ENCODE data around the gene SACS. TPM values are rescaled to one million over a fixed set of nuclear protein-coding genes. Genes with fewer than 3 reads are reported as not detected.

SACS gene
- total RNA-seq, 2 experiments from 2014 or later: 17.7 to 20.8 TPM

GRCh38 chr13:23381866-23382265 lies 51.6 kb downstream of the SACS start:
- Mint-ChIP-seq H3K4me1 (peaks cover 60% of the 10 kb centered on the region), H3K36me3 (ENCODE audit: low read depth) (peaks cover 4% of the 10 kb centered on the region), H3K27me3 (peaks cover 11% of the 10 kb centered on the region), H3K9me3 (no peaks in the 10 kb centered on the region), H3K4me3 (no peak overlapping the region), H3K27ac (no peak overlapping the region)
- ChIA-PET CTCF (no interaction called here), POLR2A (no interaction called here)
- no peak for DNase-seq

DNA sequence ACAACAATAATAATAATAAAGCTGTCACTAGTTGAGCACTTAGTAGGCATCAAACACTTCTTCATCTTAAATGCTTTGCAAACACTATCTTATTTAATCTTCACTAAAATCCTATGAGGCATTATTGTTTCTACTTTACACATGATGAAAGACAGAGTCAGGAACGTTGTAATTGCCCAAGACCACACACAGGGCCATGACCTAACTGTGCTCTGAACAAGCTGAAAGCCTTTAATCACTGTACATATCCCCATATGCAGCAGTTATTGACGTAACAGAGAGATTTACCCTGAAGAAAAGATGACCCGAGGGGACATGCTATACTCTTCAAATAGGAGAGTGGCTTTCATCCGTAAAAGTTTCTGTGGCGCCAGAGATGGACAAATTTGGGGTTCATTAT lies 53.0 kb downstream of the SACS start:
- H3K4me3 Mint-ChIP-seq: no peak overlapping the region
- H3K27ac Mint-ChIP-seq: no peak overlapping the region
- POLR2A ChIA-PET: no interaction called here
- CTCF ChIA-PET: no interaction called here
- H3K9me3 Mint-ChIP-seq: no peaks in the 10 kb centered on the region
- H3K27me3 Mint-ChIP-seq: peaks cover 11% of the 10 kb centered on the region
- DNase-seq: no peak
- peaks cover 60% of the 10 kb centered on the region for H3K4me1 Mint-ChIP-seq
- H3K36me3 Mint-ChIP-seq (ENCODE audit: low read depth): peaks cover 4% of the 10 kb centered on the region

DNA sequence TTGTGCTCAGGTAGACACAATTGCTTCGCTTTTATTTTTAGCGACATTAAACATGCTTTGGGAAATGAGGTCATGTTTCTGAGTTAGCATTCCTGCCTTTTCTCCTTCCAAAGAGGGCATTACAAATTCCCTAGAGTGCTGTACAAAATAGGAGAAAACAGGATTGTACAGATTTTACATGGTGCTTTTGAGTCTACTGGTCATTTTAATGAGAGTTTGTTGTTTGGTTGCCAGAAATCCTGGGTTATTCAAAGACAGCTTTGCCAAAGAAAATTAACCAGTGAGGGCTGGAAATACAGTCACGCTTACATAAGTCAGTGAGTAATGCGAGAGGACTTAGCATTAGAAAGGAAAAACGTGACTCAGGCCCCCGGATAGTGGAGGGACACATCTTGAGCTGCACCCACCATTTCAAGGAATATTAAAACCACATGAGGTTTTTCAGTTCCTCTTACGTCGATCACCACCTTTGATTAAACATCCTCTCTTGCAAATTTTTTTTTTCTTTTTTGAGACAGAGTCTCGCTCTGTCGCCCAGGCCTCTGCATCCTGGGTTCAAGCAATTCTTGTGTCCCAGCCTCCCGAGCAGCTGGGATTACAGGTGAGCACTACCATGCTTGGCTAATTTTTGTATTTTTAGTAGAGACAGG lies 55.4 kb downstream of the SACS start:
- Mint-ChIP-seq H3K36me3 (ENCODE audit: low read depth) (peaks cover 7% of the 10 kb centered on the region), H3K27ac (peak overlapping the region; percentile 68), H3K9me3 (no peaks in the 10 kb centered on the region), H3K27me3 (peaks cover 5% of the 10 kb centered on the region), H3K4me1 (peaks cover 56% of the 10 kb centered on the region), H3K4me3 (peak overlapping the region; percentile 22)
- DNase-seq: peak; percentile 57
- POLR2A ChIA-PET: interaction anchor here (1.2 to 1.6 kb wide), 2 partner anchors 57 to 1317 kb away, joined by 3 to 4 read pairs; no protein-coding TSS in a partner anchor
- CTCF ChIA-PET: no interaction called here

- Mint-ChIP-seq H3K27me3 (peaks cover 5% of the 10 kb centered on the region), H3K4me1 (peaks cover 61% of the 10 kb centered on the region), H3K4me3 (no peak overlapping the region), H3K9me3 (no peaks in the 10 kb centered on the region), H3K36me3 (ENCODE audit: low read depth) (peaks cover 12% of the 10 kb centered on the region), H3K27ac (no peak overlapping the region)
- ChIA-PET CTCF (no interaction called here), POLR2A (interaction anchor here (1.2 to 1.6 kb wide), 2 partner anchors 57 to 1316 kb away, joined by 3 to 4 read pairs; no protein-coding TSS in a partner anchor)
- no peak for DNase-seq
Measured at GRCh38 chr13:23377579-23377978, 55.9 kb downstream of the SACS start.

DNA sequence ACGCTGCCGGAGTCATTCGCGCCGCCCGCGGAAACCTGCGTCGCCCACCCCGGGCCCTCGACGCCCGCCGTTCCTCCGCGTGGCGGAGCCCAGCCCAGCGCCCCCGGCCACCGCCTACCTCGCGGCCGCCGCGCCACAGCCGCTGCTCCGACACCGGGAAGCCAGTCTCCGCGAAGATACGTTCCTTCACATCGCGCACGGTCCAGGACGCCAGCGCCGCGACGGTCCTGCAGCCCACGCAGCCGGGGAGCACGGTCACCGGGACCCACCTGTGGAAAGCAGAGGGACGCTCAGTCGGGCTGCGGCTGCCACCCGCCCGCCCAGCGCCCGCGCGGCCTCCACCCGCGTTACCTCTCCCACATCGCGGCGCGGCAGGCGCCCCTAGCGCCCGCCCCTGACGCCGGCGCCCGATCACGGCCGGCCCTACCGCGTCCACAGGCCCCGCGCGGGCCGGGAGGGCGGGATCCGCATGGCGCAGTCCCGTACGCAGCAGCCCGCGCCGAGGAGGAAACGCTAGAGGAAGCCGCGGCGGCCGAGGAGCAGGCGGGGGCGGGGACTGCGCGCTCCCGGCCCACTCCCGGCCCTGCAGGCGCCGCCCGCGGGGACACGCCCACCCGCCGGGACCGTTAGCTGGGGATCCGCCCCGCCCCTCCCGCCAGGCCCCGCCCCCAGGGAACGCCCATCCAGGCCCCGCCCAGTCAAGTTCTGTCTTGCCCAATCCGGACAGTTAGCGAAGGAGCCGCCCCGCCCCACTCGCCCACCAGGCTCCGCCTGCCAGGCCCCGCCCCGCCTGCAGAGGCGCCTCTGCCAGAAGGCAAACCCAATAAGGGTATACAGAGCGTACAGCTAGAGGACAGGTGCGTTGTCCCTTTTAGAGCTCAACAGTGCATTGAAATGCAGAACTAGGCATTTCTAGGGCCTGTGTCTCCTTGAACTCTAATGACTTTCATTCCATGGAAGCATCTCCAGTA lies 58.2 kb downstream of the SACS start:
- POLR2A ChIA-PET: interaction anchor here (0.8 to 1.2 kb wide), 3 partner anchors 11 to 895 kb away, joined by 3 to 6 read pairs (median 3); no protein-coding TSS in a partner anchor
- DNase-seq: peak; percentile 97
- CTCF ChIA-PET: interaction anchor here (0.7 to 0.9 kb wide), 5 partner anchors 10 to 1134 kb away, joined by 3 to 5 read pairs (median 4); partner anchors contain the start of gene MIPEP
- H3K36me3 Mint-ChIP-seq (ENCODE audit: low read depth): peaks cover 29% of the 10 kb centered on the region
- peaks cover 3% of the 10 kb centered on the region for H3K27me3 Mint-ChIP-seq
- H3K27ac Mint-ChIP-seq: peak overlapping the region; percentile 35
- H3K4me1 Mint-ChIP-seq: peaks cover 69% of the 10 kb centered on the region
- H3K4me3 Mint-ChIP-seq: peak overlapping the region; percentile 73
- H3K9me3 Mint-ChIP-seq: no peaks in the 10 kb centered on the region

GRCh38 chr13:23372264-23372906 lies 61.1 kb downstream of the SACS start:
- Mint-ChIP-seq H3K36me3 (ENCODE audit: low read depth) (peaks cover 49% of the 10 kb centered on the region), H3K9me3 (no peaks in the 10 kb centered on the region), H3K27me3 (peaks cover 3% of the 10 kb centered on the region), H3K4me3 (no peak overlapping the region), H3K4me1 (peaks cover 40% of the 10 kb centered on the region), H3K27ac (no peak overlapping the region)
- DNase-seq: no peak
- ChIA-PET POLR2A (interaction anchor here (1.2 kb wide), 1 partner anchor 14 kb away, joined by 4 read pairs; no protein-coding TSS in a partner anchor), CTCF (no interaction called here)

DNA sequence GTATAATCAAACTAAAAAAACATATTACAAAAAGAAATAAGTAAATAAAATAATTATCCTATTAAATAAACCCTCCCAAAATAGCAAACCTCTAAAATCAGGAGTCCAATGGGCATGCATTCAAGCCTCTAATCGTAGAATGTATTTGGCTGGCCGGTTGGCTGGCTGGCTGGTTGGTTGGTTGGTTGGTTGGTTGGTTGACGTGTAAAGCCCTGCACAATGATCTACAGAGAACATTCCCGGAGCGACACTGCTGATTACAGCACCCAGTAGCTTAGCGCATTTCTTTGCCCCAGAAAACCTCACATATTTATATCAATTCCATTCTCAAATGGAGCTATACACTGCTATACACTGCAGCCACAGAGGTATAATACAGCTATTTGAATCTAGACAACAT lies 65.6 kb downstream of the SACS start:
- no peak for DNase-seq
- Mint-ChIP-seq H3K36me3 (ENCODE audit: low read depth) (peaks cover 78% of the 10 kb centered on the region), H3K27me3 (no peaks in the 10 kb centered on the region), H3K4me3 (no peak overlapping the region), H3K27ac (no peak overlapping the region), H3K4me1 (peaks cover 12% of the 10 kb centered on the region), H3K9me3 (no peaks in the 10 kb centered on the region)
- CTCF ChIA-PET: no interaction called here
- POLR2A ChIA-PET: no interaction called here

DNA sequence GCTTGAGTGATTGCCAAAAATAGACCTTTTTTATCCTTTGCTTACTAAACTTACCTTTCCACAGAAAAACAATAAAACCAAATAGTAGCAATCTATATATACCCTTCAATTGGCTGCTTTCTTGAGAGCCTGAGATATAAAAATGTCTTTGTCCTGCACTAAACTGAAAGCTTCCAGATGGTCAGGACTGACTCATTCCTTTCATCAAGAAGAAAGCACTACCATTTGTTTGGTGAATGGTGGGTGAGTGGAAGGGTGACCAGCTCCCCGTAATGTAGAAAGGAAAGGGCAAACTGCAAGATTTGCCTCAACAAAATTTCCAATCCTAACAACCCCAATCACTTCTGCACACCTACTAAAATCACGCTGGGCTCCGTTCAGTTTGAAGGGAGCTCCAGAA lies 67.8 kb downstream of the SACS start:
- Mint-ChIP-seq H3K36me3 (ENCODE audit: low read depth) (peaks cover 70% of the 10 kb centered on the region), H3K4me1 (no peaks in the 10 kb centered on the region), H3K27me3 (no peaks in the 10 kb centered on the region), H3K27ac (no peak overlapping the region), H3K9me3 (no peaks in the 10 kb centered on the region), H3K4me3 (no peak overlapping the region)
- ChIA-PET CTCF (interaction anchor here (1.1 kb wide), 1 partner anchor 10 kb away, joined by 3 read pairs; no protein-coding TSS in a partner anchor), POLR2A (no interaction called here)
- DNase-seq: no peak

DNA sequence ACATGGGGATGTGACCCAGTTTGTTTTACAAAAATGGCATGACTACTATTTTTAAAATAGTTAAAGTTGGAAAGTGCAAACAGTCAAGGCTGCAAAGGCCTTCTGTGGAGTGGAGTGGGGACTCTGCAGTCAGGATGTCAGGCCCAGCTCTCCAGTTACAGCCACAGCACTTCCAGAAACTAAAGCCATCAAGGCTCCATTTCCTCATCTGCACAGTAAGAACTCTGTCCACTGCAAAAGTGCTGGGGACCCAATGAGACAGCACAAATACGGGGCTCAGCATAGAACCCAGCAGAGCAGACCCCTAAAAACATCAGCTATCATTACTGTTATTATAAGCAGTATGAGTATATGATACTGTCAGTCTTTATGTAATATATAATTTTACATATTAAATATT lies 73.6 kb downstream of the SACS start:
- H3K4me1 Mint-ChIP-seq: no peaks in the 10 kb centered on the region
- H3K9me3 Mint-ChIP-seq: no peaks in the 10 kb centered on the region
- peaks cover 51% of the 10 kb centered on the region for H3K36me3 Mint-ChIP-seq (ENCODE audit: low read depth)
- no peaks in the 10 kb centered on the region for H3K27me3 Mint-ChIP-seq
- no peak overlapping the region for H3K4me3 Mint-ChIP-seq
- POLR2A ChIA-PET: no interaction called here
- no peak for DNase-seq
- no peak overlapping the region for H3K27ac Mint-ChIP-seq
- CTCF ChIA-PET: no interaction called here

- Mint-ChIP-seq H3K4me1 (no peaks in the 10 kb centered on the region), H3K27me3 (no peaks in the 10 kb centered on the region), H3K9me3 (no peaks in the 10 kb centered on the region), H3K36me3 (ENCODE audit: low read depth) (peaks cover 53% of the 10 kb centered on the region), H3K27ac (no peak overlapping the region), H3K4me3 (no peak overlapping the region)
- DNase-seq: no peak
- ChIA-PET CTCF (no interaction called here), POLR2A (no interaction called here)
Measured at GRCh38 chr13:23357349-23357748, 76.2 kb downstream of the SACS start.

- H3K9me3 Mint-ChIP-seq: no peaks in the 10 kb centered on the region
- no peak for DNase-seq
- ChIA-PET CTCF (no interaction called here), POLR2A (no interaction called here)
- no peak overlapping the region for H3K4me3 Mint-ChIP-seq
- H3K27ac Mint-ChIP-seq: no peak overlapping the region
- H3K4me1 Mint-ChIP-seq: no peaks in the 10 kb centered on the region
- peaks cover 58% of the 10 kb centered on the region for H3K36me3 Mint-ChIP-seq (ENCODE audit: low read depth)
- H3K27me3 Mint-ChIP-seq: no peaks in the 10 kb centered on the region
Measured at GRCh38 chr13:23356368-23356767, 77.1 kb downstream of the SACS start.

DNA sequence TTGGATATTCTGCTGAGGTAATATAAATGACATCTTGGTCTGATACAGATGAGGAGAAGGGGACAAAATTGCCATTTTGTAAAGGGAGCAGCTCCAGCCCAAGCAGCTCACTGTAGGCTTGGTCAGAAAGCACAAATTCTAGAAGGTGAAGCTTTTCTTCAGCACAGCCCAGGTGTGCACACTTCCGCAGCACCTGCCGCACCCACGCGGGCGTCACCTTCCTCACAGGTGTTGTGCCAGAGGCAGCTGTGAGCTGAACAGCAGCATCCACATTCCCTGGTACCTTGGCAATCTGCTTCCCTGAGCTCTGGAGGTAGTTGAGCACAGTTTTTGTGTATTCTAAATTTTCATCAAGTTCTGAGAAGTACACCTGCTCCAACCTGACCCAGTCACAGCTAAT lies 79.0 kb downstream of the SACS start:
- no peaks in the 10 kb centered on the region for H3K4me1 Mint-ChIP-seq
- peaks cover 64% of the 10 kb centered on the region for H3K36me3 Mint-ChIP-seq (ENCODE audit: low read depth)
- POLR2A ChIA-PET: no interaction called here
- CTCF ChIA-PET: interaction anchor here (0.7 kb wide), 1 partner anchor 21 kb away, joined by 3 read pairs; no protein-coding TSS in a partner anchor
- H3K27me3 Mint-ChIP-seq: no peaks in the 10 kb centered on the region
- no peak for DNase-seq
- no peaks in the 10 kb centered on the region for H3K9me3 Mint-ChIP-seq
- H3K27ac Mint-ChIP-seq: no peak overlapping the region
- H3K4me3 Mint-ChIP-seq: no peak overlapping the region

- H3K4me1 Mint-ChIP-seq: no peaks in the 10 kb centered on the region
- H3K36me3 Mint-ChIP-seq (ENCODE audit: low read depth): peaks cover 79% of the 10 kb centered on the region
Measured at GRCh38 chr13:23352161-23352560, 81.3 kb downstream of the SACS start.

More at GRCh38 chr13:23352161-23352560, 81.3 kb downstream of the SACS start:
- DNase-seq: no peak
- POLR2A ChIA-PET: no interaction called here
- Mint-ChIP-seq H3K27me3 (no peaks in the 10 kb centered on the region), H3K9me3 (no peaks in the 10 kb centered on the region), H3K27ac (no peak overlapping the region), H3K4me3 (no peak overlapping the region)
- CTCF ChIA-PET: no interaction called here

All from activated CD4-positive, alpha-beta memory T cell treated with anti-CD3 and anti-CD28 coated beads, Interleukin-2, amount 10 ng/mL, durations not matched to agents 7 days and 5 days (primary cell).